Tibial artery (tissue), 4 donors: ENCODE data around the gene IL1RAPL1.

Experiments used
- DNase-seq, 2 donors: peaks; one replicate each; pipeline ENCODE4 v3.0.0-alpha.2; 2019
- H3K27ac ChIP-seq, 2 donors: fragments of 200-600 bp; sonication (generic) in 1 of 2; 1 replicate in 1 of 2; 2 replicates in 1 of 2; pipeline ENCODE4 v1.5.1; 2018 to 2019; ENCODE audit warnings: mild to moderate bottlenecking in 1 of 2
- H3K27me3 ChIP-seq, 2 donors: fragments of 200-600 bp; sonication (generic) in 1 of 2; one replicate each; pipeline versions ENCODE4 v1.5.1 to v1.6.0; 2016 to 2019
- H3K36me3 ChIP-seq, 3 donors: fragments of 200-600 bp; sonication (generic) in 2 of 3; one replicate each; pipeline ENCODE4 v1.5.1; 2016 to 2019; ENCODE audit warnings: mild to moderate bottlenecking in 2 of 3
- H3K4me1 ChIP-seq, 4 donors: fragments of 200-600 bp; sonication (generic) in 2 of 4; 1 replicate in 3 of 4; 2 replicates in 1 of 4; pipeline ENCODE4 v1.5.1; 2016 to 2019
- H3K4me3 ChIP-seq, 2 donors: fragments of 200-600 bp; sonication (generic) in 1 of 2; 1 replicate in 1 of 2; 2 replicates in 1 of 2; pipeline ENCODE4 v1.5.1; 2018 to 2019; ENCODE audit warnings: mild to moderate bottlenecking in 2 of 2
- H3K9me3 ChIP-seq, 3 donors: fragments of 200-600 bp; sonication (generic) in 1 of 3; one replicate each; pipeline ENCODE4 v1.5.1; 2016 to 2019
- CTCF ChIP-seq, 2 experiments: fragments of 200-600 bp in 1 of 2; fragments of 450-650 bp in 1 of 2; IDR thresholded peaks; one replicate each; pipeline ENCODE4 v1.5.1; 2017 to 2019; ENCODE audit warnings: antibody characterized with exemption in 2 of 2, mild to moderate bottlenecking in 1 of 2, moderate library complexity in 1 of 2
- intact Hi-C: fragments of 100-400 bp; cut with DNase I; formaldehyde crosslinking; loops from one replicate; pipeline ENCODE4 v1.15.0; 2023; ENCODE audit warnings: low total_unique reads

IL1RAPL1 gene

GRCh38 chrX:29662759-29663503 lies 1075.7 kb downstream of the IL1RAPL1 start:
- Histone ChIP-seq H3K36me3 (no peaks in the 10 kb centered on the region), H3K4me3 (no peak overlapping the region), H3K4me1 (peaks cover 0 to 22% (median 1%) of the 10 kb centered on the region in 4 donors), H3K27ac (no peak overlapping the region), H3K27me3 (no peaks in the 10 kb centered on the region), H3K9me3 (no peaks in the 10 kb centered on the region)
- intact Hi-C loops: no loop called here
- no peak for TF ChIP-seq CTCF (IDR thresholded peaks at IDR 0.05)
- DNase-seq: no peak

GRCh38 chrX:29665532-29665931 lies 1078.3 kb downstream of the IL1RAPL1 start:
- TF ChIP-seq CTCF (IDR thresholded peaks at IDR 0.05): no peak
- H3K27ac ChIP-seq: no peak overlapping the region
- H3K9me3 ChIP-seq: no peaks in the 10 kb centered on the region
- peaks cover 0 to 22% (median 1%) of the 10 kb centered on the region in 4 donors for H3K4me1 ChIP-seq
- H3K36me3 ChIP-seq: no peaks in the 10 kb centered on the region
- no peaks in the 10 kb centered on the region for H3K27me3 ChIP-seq
- intact Hi-C loops: no loop called here
- no peak for DNase-seq
- H3K4me3 ChIP-seq: no peak overlapping the region

- Histone ChIP-seq H3K4me3 (no peak overlapping the region), H3K9me3 (no peaks in the 10 kb centered on the region), H3K36me3 (no peaks in the 10 kb centered on the region), H3K27ac (no peak overlapping the region), H3K4me1 (peaks cover 0 to 20% (median 1%) of the 10 kb centered on the region in 4 donors), H3K27me3 (no peaks in the 10 kb centered on the region)
- no peak for TF ChIP-seq CTCF (IDR thresholded peaks at IDR 0.05)
- intact Hi-C loops: no loop called here
- DNase-seq: no peak
Observed at GRCh38 chrX:29666366-29666765, 1079.1 kb downstream of the IL1RAPL1 start.

GRCh38 chrX:29671421-29671820 lies 1084.2 kb downstream of the IL1RAPL1 start:
- DNase-seq: no peak
- no peaks in the 10 kb centered on the region for H3K4me1 ChIP-seq
- no peaks in the 10 kb centered on the region for H3K27me3 ChIP-seq
- no peak overlapping the region for H3K4me3 ChIP-seq
- H3K36me3 ChIP-seq: no peaks in the 10 kb centered on the region
- no peak overlapping the region for H3K27ac ChIP-seq
- no peak for TF ChIP-seq CTCF (IDR thresholded peaks at IDR 0.05)
- no peaks in the 10 kb centered on the region for H3K9me3 ChIP-seq
- intact Hi-C loops: no loop called here

GRCh38 chrX:29687687-29688086 lies 1100.4 kb downstream of the IL1RAPL1 start:
- no peaks in the 10 kb centered on the region for H3K36me3 ChIP-seq
- H3K4me1 ChIP-seq: no peaks in the 10 kb centered on the region
- H3K27me3 ChIP-seq: no peaks in the 10 kb centered on the region
- H3K27ac ChIP-seq: no peak overlapping the region
- intact Hi-C loops: no loop called here
- no peaks in the 10 kb centered on the region for H3K9me3 ChIP-seq
- no peak for DNase-seq
- H3K4me3 ChIP-seq: no peak overlapping the region
- no peak for TF ChIP-seq CTCF (IDR thresholded peaks at IDR 0.05)
